Right ventricle myocardium inferior (tissue), 1 donor: Measurements from ENCODE around the gene MMP7. TPM values are rescaled to one million over a fixed set of nuclear protein-coding genes. Genes with fewer than 3 reads are reported as not detected.

Experiments used
- ATAC-seq: fragments of 200-7000 bp; cut with Tn5 transposase; one replicate; pipeline ENCODE4 v1.9.1; 2020; ENCODE audit warnings: mild to moderate bottlenecking, moderate library complexity
- DNase-seq: peaks from one replicate; pipeline ENCODE4 v3.0.0; 2021; ENCODE audit errors: missing footprints
- intact Hi-C: fragments of 100-400 bp; cut with DNase I; formaldehyde crosslinking; loops from one replicate; pipeline ENCODE4 v1.11.0; 2022
- total RNA-seq: library from RNA; stranded (reverse); fragmentation: NEBNext Ultra II Directional; extraction: Animal tissue kit (Norgen Biotek cat#: 25700); gene quantifications from one replicate; pipeline ENCODE4 v1.2.1, GENCODE V29; 2021
- donor health status: DM: no; HTN: yes; CAD: no; lungs with severe emphysema.

Gene MMP7
- total RNA-seq, 1 donor from 2014 or later = not detected

- intact Hi-C loops = no loop called here
- ATAC-seq (no peak), DNase-seq (no peak)
These were observed 15.9 kb upstream of the MMP7 start for GRCh38 chr11:102546427-102546826.

GRCh38 chr11:102545701-102546100 lies 15.2 kb upstream of the MMP7 start:
- no peak for DNase-seq
- intact Hi-C loops = no loop called here
- no peak for ATAC-seq

DNA sequence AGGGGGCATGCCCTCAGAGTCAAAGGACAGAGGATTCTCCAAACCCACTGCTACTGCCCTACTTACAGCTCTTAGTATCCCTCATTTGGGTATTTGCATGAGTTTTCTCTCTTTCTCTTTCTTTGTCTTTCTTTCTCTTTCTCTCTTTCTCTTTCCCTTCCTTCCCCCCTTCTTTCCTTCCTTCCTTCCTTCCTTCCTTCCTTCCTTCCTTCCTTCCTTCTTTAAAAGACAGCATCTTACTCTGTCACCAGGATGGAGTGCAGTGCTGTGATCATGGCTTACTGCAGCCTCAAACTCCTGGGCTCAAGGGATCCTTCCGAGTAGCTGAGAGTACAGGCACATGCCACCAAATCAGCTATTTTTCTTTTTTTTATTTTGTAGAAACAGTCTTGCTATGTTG lies 14.0 kb upstream of the MMP7 start:
- DNase-seq (no peak), ATAC-seq (no peak)
- intact Hi-C loops = no loop called here

DNA sequence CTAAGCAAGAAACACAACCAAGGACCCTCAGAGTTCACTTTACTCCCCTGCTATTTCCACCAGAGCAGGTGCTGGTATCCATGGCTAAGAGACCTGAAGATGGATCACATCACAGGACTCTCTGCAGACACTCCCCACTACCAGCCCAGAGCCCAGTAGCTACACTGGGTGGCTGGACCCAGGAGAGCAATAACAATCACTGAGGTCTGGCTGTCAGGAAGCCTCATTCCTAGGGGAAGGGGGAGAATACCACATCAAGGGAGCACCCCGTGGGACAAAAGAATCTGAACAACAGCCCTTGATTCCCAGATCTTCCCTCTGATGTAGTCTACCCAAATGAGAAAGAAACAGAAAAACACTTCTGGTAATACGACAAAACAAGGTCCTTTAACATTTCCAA lies 9.0 kb upstream of the MMP7 start:
- intact Hi-C loops = no loop called here
- ATAC-seq (no peak), DNase-seq (no peak)

DNA sequence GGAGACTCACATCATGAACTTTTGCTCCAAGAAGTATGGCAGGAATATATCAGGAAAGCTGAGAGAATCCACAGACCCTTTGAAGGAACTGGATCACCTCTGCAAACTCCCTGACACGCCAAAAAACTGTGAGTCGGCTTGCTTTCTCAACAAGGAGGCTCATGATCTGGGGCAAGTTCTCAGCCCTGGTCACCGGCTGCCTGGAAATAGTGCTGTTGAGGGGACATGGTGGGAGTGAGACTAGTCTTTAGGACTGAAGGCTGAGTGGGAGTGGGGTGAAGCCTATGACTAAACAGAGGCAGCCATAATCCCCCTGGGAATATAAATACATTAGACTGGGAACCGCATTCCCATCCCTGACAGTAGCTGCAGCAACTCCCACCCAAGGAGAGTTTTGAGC lies 8.4 kb upstream of the MMP7 start:
- DNase-seq (no peak), ATAC-seq (no peak)
- intact Hi-C loops = no loop called here

DNA sequence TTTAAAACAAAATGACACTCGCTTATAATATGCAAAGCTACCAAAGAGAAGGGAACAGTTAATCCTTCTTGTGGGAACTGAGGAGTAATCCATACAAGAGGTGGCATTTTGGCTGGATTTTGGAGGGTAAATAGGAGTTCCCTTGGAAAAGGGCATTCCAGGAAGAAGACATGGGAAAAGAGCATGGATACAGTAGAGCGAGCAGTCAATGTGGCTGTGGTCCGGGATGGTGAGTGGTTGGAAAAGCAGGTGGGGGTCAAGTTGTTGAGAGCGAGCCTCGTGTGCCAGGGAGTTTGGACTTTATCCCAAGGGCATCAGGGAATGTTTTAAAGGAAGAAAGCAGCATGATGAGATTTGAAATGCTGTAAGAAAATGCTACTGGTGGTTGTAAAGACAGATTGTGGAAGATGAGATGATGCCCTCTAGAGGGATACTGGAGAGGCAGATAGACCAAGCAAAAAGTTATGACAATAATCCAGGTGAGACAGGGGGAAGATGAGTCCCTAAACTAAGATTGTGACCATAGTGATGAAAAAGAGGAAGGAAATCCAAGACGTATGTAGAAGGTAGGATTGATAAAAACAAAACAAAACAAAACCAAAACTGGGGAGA lies 3.8 kb upstream of the MMP7 start:
- intact Hi-C loops = no loop called here
- no peak for ATAC-seq

DNA sequence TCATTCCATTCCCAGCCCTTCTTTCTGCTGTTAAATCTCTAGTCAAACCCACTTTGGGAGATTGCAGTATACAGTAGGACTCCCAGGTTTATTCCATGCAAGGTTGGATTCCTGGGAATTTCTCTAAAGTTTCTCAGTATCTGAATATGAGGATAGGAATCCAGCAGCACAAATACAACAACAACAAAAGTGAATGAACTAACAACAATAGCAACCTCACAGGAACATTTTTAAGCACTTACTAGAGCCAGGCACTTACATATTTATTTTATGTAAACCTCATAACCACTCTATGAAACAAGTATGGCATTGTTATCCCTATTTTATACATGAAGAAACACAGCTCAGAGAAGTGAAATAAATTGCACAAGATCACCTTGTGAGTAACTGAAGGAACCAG lies 1.9 kb downstream of the MMP7 start:
- intact Hi-C loops = no loop called here
- DNase-seq = no peak
- no peak for ATAC-seq

More for the DNA sequence above, 3.8 kb upstream of the MMP7 start:
- no peak for DNase-seq

DNA sequence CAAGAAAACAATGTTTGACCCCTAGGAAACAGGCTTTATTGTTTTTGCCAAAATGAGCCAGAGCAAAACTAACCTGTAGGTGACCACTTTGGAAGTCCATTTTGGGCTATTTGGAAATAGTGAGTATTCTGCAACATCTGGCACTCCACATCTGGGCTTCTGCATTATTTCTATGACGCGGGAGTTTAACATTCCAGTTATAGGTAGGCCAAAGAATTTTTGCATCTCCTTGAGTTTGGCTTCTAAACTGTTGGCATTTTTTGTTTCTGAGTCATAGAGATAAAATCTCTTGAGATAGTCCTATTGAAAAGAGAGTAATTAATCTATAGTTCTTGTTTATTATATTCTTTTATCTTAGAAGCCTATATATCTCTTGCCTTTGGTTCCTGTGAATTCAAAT lies 2.9 kb downstream of the MMP7 start:
- no peak for ATAC-seq
- intact Hi-C loops = no loop called here
- no peak for DNase-seq

DNA sequence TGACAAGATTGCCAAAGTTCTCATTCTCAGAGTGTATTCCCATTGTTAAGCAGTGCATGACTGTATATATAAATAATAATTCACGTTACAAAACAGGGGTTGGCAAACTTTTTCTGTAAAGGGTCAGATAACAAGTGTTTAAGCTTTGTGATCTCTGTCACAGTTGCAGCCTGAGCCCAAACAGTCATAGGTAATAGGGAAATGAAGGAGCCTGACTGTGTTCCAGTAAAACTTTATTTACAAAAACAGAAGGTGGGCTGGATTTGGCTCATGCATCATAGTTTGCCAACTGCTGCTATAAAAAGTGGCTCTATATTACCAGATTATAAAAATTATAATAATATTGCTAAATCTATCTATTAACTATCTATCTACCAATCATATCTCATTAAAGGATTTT lies 3.5 kb downstream of the MMP7 start:
- intact Hi-C loops = no loop called here
- ATAC-seq (no peak), DNase-seq (no peak)

DNA sequence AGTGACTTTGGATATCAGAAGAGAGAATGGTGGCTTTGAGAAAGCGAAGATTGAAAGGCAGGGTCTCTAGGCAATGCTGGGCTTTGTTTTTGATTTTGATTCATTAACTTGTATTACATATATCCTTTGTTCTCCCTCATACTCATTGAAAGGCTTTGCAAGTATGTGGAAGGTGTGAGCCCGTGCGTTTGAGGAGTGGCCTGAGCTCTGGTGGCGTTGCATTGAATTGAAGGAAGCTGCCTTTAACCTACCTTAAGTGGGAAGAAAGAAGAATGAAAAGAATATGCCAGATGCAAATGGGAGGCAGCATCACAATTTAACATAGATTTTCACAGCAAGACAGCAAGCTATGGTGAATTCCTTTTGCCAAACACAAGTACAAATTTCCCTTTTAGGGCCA lies 6.7 kb downstream of the MMP7 start:
- intact Hi-C loops = no loop called here
- ATAC-seq = no peak

GRCh38 chr11:102523189-102523570 lies 7.4 kb downstream of the MMP7 start:
- DNase-seq (no peak), ATAC-seq (no peak)
- intact Hi-C loops = no loop called here

More for the DNA sequence above, 6.7 kb downstream of the MMP7 start:
- no peak for DNase-seq

- DNase-seq (no peak), ATAC-seq (no peak)
- intact Hi-C loops = no loop called here
These were observed 8.0 kb downstream of the MMP7 start for GRCh38 chr11:102522312-102523188.

- ATAC-seq (no peak), DNase-seq (no peak)
- intact Hi-C loops = no loop called here
These were observed 9.4 kb downstream of the MMP7 start for GRCh38 chr11:102521121-102521520.

DNA sequence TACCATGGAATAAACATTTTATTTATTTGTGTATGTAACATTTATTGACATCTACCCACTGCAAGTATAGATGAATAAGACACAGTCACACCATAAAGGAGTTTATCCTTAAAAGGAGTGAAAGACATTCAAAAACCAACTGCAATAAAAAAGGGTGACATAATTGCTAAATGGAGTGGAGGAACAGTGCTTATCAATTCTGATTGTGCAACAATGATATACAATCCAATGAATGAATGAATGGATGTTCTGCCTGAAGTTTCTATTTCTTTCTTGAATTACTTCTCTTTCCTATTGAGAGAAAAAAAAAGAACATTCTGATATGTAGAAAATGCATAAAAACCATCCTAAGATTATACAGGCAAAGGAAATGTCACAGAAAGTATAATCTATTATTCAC lies 10.0 kb downstream of the MMP7 start:
- intact Hi-C loops = no loop called here
- DNase-seq = no peak
- ATAC-seq = no peak

DNA sequence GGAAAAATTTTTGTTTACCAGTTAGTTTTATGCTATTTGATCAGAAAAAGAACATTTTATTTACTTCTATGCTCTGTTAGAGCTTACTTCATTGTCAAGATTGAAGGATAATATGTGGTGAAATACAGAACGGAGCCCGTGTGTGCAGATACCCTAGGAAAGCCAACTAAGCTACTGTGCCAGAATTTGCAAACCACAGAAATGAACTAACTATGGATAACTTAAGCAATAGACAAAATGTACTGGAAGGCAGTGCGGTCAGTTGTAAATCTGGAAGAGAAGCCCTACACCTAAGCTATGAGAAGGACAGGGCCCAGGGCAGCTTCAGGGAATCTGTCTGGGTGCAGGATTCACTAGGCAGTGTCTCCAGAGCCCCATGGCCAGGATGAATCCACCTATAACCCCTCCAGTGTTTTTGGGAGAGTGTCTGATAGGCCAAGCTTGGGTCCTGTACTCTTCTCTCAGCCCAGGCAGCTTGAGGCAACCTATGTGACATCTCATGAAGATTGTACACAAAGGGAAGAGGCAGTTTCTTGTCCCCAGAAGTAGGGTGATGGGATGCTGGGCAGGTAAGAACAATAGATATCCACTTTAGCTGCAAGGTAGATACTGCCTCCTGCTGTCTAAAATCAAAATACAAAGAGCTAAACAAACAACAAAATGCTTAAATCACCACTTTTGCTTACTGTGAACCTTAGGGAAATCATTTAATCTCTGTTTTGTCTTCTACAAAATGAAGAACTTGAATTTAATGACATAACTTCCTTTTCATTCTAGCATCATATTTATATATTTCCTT lies 12.1 kb downstream of the MMP7 start:
- DNase-seq = no peak
- intact Hi-C loops = no loop called here
- ATAC-seq = no peak

- intact Hi-C loops = no loop called here
- ATAC-seq (no peak), DNase-seq (no peak)
These were observed 12.9 kb downstream of the MMP7 start for GRCh38 chr11:102517670-102518069.

DNA sequence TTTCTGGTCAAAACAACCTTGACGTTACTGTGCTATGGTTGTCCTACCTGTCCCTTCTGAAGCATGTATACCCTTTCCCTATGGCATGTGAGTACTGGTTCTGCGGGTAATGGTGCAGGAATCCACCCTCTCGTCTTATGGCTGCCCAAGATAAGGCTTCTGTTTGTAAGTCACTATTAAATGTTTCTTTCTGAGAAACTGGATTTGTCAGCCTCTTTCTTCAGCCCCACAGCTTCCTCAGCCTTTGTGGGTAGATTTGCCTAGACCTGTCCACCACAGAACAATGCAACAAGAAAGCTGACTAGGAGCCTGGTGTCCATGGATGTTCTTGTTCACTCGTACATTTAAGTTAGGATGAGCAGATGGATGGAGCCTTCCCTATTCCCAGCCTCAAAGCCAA lies 14.4 kb downstream of the MMP7 start:
- ATAC-seq (no peak), DNase-seq (no peak)
- intact Hi-C loops = no loop called here

GRCh38 chr11:102513869-102514268 lies 16.7 kb downstream of the MMP7 start:
- intact Hi-C loops = no loop called here
- DNase-seq (no peak), ATAC-seq (no peak)

- DNase-seq = no peak
- intact Hi-C loops = no loop called here
- no peak for ATAC-seq
These were observed 20.0 kb downstream of the MMP7 start for GRCh38 chr11:102510439-102511135.
